ENCODE data around the gene ADD2. TPM values are rescaled to one million over a fixed set of nuclear protein-coding genes. Genes with fewer than 3 reads are reported as not detected.

ADD2 gene
- total RNA-seq, 1 experiment from 2014 or later: 5.6 TPM

- POLR2A ChIA-PET (ENCODE audit: low non-redundant PET): no interaction called here
- Histone ChIP-seq H3K27ac (ENCODE audit: low read depth, low read length, poor library complexity, severe bottlenecking) (no peak overlapping the region), H3K36me3 (ENCODE audit: insufficient read depth, low read length, poor library complexity, severe bottlenecking) (no peaks in the 10 kb centered on the region), H3K9me3 (ENCODE audit: low read depth, low read length, poor library complexity, severe bottlenecking) (no peaks in the 10 kb centered on the region), H3K4me3 (ENCODE audit: low read depth, low read length, poor library complexity, severe bottlenecking) (no peak overlapping the region), H3K27me3 (replicated peaks; ENCODE audit: insufficient read depth, low read depth, low read length, poor library complexity) (no peaks in the 10 kb centered on the region), H3K4me1 (ENCODE audit: insufficient read depth, low read length, poor library complexity, severe bottlenecking) (no peaks in the 10 kb centered on the region)
- no peak for TF ChIP-seq EZH2 (IDR thresholded peaks at IDR 0.05; ENCODE audit: borderline replicate concordance, low read depth, low read length, poor library complexity, severe bottlenecking)
- TF ChIP-seq, protein P1, sequence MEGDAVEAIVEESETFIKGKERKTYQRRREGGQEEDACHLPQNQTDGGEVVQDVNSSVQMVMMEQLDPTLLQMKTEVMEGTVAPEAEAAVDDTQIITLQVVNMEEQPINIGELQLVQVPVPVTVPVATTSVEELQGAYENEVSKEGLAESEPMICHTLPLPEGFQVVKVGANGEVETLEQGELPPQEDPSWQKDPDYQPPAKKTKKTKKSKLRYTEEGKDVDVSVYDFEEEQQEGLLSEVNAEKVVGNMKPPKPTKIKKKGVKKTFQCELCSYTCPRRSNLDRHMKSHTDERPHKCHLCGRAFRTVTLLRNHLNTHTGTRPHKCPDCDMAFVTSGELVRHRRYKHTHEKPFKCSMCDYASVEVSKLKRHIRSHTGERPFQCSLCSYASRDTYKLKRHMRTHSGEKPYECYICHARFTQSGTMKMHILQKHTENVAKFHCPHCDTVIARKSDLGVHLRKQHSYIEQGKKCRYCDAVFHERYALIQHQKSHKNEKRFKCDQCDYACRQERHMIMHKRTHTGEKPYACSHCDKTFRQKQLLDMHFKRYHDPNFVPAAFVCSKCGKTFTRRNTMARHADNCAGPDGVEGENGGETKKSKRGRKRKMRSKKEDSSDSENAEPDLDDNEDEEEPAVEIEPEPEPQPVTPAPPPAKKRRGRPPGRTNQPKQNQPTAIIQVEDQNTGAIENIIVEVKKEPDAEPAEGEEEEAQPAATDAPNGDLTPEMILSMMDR (conservative IDR thresholded peaks at IDR 0.05; ENCODE audit: low read depth, low read length): no peak
- CTCF ChIA-PET: no interaction called here
- intact Hi-C loops (cut with micrococcal nuclease; ENCODE audit: unreplicated experiment): no loop called here
- DNase-seq (ENCODE audit: low spot score): no peak
- no TSS peak for BruUV-seq (replicated peaks)
Observed at GRCh38 chr2:70716951-70717350, 51.0 kb downstream of the ADD2 start.

- no peak overlapping the region for H3K27ac ChIP-seq (ENCODE audit: low read depth, low read length, poor library complexity, severe bottlenecking)
- intact Hi-C loops (cut with micrococcal nuclease; ENCODE audit: unreplicated experiment): no loop called here
- no peak overlapping the region for H3K4me3 ChIP-seq (ENCODE audit: low read depth, low read length, poor library complexity, severe bottlenecking)
- H3K27me3 ChIP-seq (replicated peaks; ENCODE audit: insufficient read depth, low read depth, low read length, poor library complexity): no peaks in the 10 kb centered on the region
- POLR2A ChIA-PET (ENCODE audit: low non-redundant PET): no interaction called here
- no peaks in the 10 kb centered on the region for H3K9me3 ChIP-seq (ENCODE audit: low read depth, low read length, poor library complexity, severe bottlenecking)
- H3K4me1 ChIP-seq (ENCODE audit: insufficient read depth, low read length, poor library complexity, severe bottlenecking): no peaks in the 10 kb centered on the region
- TF ChIP-seq, protein P1 (conservative IDR thresholded peaks at IDR 0.05; ENCODE audit: low read depth, low read length): no peak
- no peak for TF ChIP-seq EZH2 (IDR thresholded peaks at IDR 0.05; ENCODE audit: borderline replicate concordance, low read depth, low read length, poor library complexity, severe bottlenecking)
- no TSS peak for BruUV-seq (replicated peaks)
- CTCF ChIA-PET: no interaction called here
- no peaks in the 10 kb centered on the region for H3K36me3 ChIP-seq (ENCODE audit: insufficient read depth, low read length, poor library complexity, severe bottlenecking)
- no peak for DNase-seq (ENCODE audit: low spot score)
Observed at GRCh38 chr2:70716131-70716743, 51.8 kb downstream of the ADD2 start.

- intact Hi-C loops (cut with micrococcal nuclease; ENCODE audit: unreplicated experiment): no loop called here
- no peak for DNase-seq (ENCODE audit: low spot score)
- Histone ChIP-seq H3K9me3 (ENCODE audit: low read depth, low read length, poor library complexity, severe bottlenecking) (no peaks in the 10 kb centered on the region), H3K27me3 (replicated peaks; ENCODE audit: insufficient read depth, low read depth, low read length, poor library complexity) (no peaks in the 10 kb centered on the region), H3K27ac (ENCODE audit: low read depth, low read length, poor library complexity, severe bottlenecking) (no peak overlapping the region), H3K4me3 (ENCODE audit: low read depth, low read length, poor library complexity, severe bottlenecking) (no peak overlapping the region), H3K36me3 (ENCODE audit: insufficient read depth, low read length, poor library complexity, severe bottlenecking) (no peaks in the 10 kb centered on the region), H3K4me1 (ENCODE audit: insufficient read depth, low read length, poor library complexity, severe bottlenecking) (no peaks in the 10 kb centered on the region)
- TF ChIP-seq EZH2 (IDR thresholded peaks at IDR 0.05; ENCODE audit: borderline replicate concordance, low read depth, low read length, poor library complexity, severe bottlenecking): no peak
- TF ChIP-seq, protein P1 (conservative IDR thresholded peaks at IDR 0.05; ENCODE audit: low read depth, low read length): no peak
- ChIA-PET POLR2A (ENCODE audit: low non-redundant PET) (no interaction called here), CTCF (no interaction called here)
- BruUV-seq (replicated peaks): no TSS peak
Observed at GRCh38 chr2:70715071-70715985, 52.7 kb downstream of the ADD2 start.
